NCI-H187 treated with DMSO at 0.1 percent for 48 hours (cell line): ENCODE measurements around the gene DMAP1.

Experiments
- DNase-seq: peaks from one replicate; lab custom pipeline; 2025; lab: John Stamatoyannopoulos, UW

DMAP1 gene

DNA sequence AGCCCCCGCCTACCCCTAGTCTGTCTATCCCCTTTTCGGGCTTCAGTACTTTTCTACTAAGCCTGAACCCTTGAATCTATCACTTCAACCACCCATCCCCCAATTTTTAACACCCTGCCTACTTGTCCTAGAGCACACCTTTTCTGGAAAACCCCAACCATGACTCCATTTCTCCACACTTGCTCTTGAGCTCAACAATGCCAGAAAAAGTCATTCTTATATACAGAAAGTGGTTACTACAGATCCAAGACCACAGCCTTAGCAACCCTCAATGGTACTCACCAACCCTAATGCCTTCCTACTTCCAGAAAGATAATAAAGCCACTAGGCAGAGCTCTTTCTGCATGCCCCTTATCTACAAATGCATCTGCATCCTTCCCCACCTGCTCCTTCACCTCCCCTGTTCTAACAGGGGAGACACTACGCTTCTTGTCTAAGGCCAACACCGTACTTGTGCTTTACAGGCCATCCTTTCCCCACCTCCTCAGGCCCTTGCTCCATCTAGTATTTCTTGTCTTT is 41.2 kb downstream of the DMAP1 start:
- no peak for DNase-seq

DNA sequence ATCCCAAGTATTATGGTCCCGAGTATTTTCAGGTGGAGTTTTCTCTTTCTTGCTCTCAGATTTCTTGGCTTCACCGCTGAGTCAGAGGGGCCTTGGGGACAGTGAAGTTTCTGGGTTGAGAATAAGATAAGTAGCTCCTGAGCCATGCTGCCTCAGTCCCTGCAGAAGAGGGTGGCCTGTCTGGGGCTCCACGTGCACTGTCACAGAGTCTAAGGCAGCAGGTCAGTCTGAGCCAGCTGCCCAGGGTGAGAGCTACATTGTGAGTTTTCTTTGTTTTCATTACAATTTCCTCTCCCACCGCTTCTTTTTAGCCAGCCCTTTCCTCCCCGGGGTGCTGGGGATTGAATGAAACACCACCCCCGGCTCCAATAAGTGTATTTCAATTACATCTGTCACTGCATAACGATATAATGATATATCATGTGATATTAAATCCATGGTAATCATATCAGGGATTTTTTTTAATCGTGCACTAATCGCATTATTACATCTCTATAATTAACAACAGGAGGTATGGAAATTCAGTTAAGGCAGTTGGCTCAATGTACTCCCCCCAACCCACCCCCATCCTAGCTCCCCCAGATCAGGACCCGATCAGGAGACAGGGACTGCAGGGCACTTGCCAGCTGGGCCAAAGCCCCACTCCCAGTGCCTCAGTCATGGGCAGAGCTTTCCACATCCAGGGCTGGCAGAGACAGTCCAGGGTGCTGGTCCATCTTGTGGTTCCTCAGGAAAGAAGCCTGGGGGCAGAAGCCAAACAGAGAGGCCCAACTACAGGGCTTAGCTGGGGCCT is 43.7 kb downstream of the DMAP1 start:
- DNase-seq, result no peak

DNA sequence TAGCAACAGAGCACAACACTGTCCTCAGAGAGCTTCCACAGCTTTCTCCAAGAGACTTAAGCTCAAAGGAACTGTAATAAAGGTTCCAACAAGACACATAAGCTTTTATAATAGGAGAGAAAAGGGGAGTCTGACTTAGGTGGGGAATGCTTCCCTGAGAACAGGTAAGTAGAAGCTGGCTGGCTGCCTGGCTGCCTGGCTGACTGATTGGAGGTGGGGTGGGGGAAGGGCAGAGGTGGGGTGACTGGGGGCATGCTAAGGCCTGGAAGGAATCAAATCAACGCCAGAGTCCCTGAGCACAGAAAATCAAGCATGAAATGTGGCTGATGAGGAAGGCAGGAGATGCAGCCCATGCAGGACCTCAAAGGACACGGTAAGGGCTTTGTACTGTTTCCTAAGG is 45.8 kb downstream of the DMAP1 start:
- no peak for DNase-seq

DNA sequence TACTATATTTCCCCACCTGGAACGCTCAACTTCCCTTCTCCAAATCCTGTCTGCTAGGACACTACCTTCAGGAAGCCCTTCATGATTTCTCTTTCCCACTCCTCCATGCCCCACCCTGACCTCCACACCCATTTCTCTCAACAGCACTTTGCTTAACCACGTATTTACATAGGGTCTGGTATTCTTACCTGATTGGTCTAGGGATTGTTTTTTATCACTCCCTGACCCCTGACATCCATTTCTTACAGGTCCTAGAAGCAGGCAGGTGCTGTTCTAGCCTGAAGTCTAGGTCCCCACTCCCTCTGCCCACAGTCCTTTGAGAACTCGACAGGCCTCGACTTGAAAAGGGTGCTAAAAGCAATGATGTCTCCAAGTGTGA is 47.5 kb downstream of the DMAP1 start:
- peak; percentile 67 for DNase-seq

DNA sequence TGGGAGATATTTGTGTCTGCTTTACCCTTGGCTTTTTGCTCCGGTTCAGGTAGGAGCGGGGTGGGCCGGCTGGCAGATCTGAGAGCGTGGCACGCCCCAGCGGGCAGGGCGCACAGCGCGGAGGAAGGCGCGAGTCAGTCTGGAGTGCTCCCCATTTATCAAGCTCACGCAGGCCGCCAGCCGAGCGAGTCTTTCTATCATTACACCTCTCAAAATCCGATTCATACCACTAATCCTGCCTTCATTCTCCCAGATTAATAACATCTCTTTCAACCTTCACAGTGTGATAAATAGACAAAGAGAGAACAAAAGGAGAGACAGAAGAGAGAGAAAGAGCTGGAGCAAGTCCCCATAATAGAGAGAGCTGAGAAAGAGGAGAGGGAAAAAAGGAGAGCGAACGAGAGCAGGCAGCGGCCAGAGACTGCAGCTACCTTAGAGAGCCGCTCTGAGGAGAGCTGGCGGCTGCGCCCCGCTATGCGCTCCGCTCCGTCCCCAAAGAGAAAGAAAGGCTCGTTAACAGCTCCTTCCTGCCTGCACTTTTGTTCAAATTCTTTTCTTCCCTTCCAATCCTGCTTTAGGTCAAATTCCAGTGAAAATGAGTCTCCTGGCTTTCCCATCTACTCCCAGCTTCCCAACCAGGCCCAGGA is 48.0 kb downstream of the DMAP1 start:
- DNase-seq, result no peak

DNA sequence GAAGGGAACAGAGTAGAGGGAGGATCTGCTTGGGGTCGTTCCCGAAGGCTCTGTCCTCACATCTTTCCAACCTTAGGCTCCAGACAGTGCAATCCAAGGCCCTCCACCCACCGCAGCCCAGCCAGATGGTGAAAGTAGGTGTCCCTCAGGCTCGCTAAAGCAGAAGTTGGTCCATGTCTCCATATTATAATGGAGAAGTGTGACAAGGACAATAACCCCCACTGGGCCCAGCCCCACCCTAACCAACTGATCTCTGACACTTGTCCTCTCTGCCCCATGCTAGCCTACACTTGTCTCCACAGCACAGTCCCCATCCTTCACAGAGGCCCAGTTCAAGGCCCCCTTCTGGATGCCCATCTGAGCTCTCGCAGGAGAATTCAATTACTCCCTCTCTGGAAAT is 48.7 kb downstream of the DMAP1 start:
- no peak for DNase-seq

DNA sequence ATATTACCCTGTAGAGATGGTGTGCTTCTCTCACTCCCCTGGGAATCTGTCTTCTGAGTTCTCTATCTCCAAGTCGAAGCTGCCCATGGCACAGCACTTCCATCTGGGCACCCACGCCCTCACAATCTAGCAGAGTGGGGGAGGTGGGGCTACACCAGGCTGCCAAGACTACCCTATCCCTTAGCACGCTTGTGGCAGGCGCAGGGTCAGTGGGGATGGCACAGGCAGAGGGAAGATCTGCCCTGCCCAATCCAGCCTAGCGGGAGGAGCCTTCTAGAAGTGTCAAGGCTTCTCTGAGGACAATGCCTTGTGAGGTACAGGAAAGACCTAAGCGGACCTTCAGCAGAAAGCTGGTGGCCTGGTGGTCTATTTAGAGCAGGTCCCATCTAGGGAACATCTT is 49.1 kb downstream of the DMAP1 start:
- no peak for DNase-seq

DNA sequence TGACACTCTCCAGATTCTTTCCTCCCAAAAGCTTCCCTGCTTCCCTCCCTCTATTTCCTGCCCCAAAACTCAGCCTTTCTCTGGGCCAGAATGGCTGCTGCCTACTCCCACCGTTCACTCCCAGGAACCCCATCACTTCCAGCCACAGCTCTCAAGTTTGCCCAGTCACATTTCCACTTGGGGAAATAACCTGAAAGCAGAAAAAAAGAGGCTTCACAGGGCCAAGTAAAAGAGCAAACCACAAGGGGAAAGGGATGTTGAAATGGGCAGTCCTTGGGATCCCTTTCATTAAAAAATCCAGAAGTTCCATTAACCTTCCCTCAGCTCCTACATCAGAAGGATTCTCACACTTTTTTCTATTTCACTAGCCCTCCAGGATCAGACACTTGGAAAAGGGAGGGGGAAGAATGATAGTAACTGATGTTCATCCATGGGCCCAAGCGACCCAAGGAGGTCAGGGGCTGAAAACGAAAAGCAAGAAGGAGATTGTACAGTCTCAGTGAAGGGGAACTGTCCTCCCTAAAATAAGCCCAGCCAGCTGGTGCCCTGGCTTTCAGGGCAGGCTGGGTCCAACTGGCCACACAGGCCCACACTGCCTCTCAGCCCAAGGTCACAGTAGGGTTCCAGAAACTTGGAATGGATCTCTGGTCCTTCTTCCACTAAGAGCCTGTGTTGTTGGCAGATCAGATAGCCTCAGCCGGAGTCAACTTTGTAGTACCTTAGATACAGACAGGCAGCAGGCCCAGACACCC is 49.7 kb downstream of the DMAP1 start:
- no peak for DNase-seq

DNA sequence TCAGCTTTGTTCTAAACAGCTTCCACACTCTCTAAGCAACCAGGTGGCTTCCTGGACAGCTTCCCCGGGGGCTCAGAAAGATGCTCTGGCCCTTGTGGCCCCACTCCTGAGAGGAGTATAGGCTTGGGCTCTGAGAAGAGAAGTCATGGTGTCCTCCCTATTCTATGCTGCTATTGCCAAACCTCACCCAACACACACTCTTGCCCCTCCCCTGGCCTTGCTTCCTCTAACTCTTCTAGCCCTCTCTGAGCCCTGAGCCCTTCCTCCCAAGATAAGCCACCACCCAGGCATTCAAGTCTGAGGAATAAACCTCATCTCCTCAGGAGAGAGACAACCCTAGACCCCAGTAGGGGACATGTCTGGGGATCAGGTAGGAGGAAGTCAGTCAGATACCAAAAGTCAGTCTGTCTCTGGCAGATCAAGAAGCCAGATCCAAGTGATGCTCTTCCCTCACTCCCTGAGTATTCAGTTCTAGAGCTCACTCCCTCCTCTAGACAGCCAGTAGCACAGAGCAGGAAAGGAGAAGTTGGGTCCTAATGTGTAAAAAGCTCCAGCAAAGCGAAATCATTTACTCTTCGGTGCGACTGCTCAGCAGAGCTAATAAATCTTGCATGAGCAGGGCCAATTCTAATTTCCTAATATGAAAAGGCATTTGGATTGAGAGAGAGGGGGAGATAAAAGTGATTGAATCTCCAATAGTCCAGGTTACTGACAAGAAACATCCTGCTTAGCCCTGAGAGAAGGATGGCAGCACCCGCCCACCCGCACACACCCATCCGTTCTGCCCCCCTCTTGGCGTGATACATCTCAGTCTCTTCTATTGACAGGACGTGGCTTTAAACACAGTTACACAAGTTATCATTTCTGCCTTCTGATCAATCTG is 50.5 kb downstream of the DMAP1 start:
- no peak for DNase-seq

DNA sequence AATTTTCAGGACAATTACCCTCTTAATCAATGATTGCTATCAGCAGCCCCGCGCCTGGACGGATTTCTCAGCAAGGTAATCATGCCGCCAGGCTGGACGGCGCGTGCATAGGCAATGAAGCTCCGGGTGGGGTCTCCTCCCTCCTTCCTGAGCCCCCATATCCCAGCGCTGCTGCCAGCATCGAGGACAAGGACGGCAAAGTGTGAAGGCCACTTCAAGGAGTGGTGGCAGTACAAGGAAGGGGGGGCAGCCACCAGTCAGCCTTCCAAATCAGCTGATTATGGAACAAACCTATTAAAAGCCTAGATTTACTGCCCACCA is 51.1 kb downstream of the DMAP1 start:
- DNase-seq, result no peak

DNA sequence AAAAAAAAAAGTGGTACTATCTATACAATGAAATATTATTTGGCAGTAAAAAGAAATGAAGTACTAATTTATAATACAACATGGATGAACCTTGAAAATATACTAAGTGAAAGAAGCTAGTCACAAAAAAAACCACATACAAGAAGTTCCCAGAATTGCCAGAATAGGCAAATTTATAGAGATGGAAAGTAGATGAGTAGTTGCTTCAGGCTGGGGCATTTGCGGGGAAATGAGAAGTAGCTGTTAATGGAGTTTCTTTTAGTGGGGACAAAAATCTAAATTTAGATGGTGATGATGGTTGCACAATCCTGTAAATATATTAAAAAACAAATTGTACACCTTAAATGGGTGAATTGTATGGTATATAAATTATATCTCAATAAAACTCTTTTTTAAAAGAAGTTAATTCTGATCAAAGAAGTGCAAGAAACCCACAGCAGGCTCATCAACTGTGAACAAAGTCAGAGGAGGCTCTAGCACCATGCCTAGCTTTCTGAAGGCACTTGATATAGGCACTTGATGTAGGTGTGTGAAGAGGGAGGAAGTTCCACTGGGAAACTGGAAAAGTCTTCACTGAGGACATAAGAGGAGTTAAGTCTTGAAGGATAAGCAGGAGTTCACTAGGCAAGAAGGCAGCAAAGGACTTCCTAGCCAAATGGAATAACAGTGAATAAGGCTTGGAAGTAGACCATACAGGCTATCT is 52.5 kb downstream of the DMAP1 start:
- DNase-seq, result no peak

DNA sequence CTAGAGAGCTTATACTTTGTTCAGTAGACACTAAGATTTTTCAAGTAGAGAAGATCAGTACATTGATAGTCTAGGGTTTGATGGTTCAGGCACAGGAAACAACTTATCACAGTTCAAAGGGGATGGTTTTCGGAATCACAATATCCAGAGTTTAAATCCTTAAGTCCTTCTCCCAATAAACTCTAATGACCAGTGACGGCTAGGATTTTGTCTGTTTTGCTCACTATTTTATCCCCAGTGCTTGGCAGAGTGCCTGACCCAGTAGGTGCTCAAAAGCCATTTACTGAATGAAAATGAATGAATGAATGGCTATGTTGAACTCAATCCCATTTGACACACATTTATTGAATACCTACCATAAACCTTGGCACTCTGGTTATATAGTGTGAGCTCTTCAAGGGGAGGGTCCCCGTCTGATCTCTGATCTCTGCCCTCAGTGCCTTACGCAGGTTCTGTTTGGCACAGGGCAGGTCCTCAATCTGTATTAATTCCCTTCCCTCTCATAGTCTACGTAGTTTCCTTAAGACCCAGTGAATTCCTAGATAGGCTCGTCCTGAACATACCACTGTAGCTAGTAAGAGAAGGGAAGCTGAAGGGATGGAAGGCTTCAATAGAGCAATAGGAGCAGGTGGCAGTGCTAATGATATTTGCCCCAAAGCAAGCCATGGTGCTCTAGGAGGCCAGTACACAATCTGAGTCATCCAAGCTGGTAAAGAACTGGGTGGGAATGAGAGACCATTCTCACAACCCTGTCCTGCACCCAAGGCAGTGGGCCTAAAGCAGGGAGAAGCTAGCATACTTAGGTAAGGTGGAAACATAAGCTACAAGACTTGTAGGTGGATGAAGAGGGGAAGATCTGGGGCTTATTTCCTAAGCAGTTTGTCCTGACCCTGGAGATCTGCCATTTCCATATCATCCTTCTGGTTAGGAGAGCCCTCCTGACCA is 53.4 kb downstream of the DMAP1 start:
- DNase-seq, result no peak

DNA sequence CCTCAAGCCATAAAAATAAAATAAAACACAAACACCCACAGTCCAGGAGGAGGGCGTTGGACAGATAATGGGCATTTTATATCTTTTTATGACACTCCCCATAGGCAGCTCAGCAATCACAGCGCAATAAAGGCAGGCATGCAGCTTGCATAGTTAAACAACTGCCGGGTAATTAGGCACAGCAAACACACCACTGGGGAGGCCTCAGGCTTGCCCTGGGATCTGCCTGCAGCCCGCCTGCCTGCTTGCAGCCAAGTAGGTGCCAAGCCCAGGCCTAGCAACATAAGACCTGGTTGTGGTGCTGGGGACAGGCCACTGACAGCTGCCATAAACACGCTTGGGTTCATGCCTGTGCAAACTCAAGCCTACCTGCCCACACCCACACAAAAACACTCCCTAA is 54.2 kb downstream of the DMAP1 start:
- no peak for DNase-seq

DNA sequence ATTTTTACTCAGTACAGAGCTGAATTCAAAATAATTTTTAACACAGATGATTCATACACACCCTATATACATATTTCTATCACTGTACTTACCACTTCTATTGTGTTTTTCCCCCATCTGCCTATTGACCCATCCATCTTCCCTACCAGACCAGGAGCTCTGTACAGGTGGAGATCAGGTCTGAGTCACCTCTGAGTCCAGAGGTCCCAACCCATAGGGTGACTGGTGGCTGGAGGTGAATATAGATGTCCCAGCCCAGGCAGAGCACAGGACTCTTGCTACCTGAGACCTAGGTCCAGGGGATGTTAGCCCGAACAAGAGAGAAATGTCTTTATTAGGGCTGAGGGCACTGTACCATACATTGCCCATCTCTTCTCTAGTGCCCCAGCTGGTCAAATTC is 54.8 kb downstream of the DMAP1 start:
- no peak for DNase-seq
